Stomach (tissue), 9 donors: ENCODE data around the gene SPOUT1. TPM values are rescaled to one million over a fixed set of nuclear protein-coding genes. Genes with fewer than 3 reads are reported as not detected.

Experiments
- DNase-seq, 2 donors: peaks; one replicate each; pipeline versions ENCODE4 v3.0.0 to v3.0.0-alpha.2; 2013 to 2019
- H3K27ac ChIP-seq, 5 donors: fragments of 200-600 bp in 4 of 5; sonication (generic) in 4 of 5; one replicate each; pipeline ENCODE4 v1.5.1; 2013 to 2019; ENCODE audit warnings: mild to moderate bottlenecking in 1 of 5, moderate library complexity in 1 of 5
- H3K27me3 ChIP-seq, 3 donors: fragments of 200-600 bp; sonication (generic); one replicate each; pipeline ENCODE4 v1.5.1; 2017 to 2019; ENCODE audit warnings: mixed run types in 1 of 3
- H3K36me3 ChIP-seq, 4 donors: fragments of 200-600 bp; sonication (generic); 1 replicate in 3 of 4; 2 replicates in 1 of 4; pipeline ENCODE4 v1.5.1; 2016 to 2019
- H3K4me1 ChIP-seq, 4 donors: fragments of 200-600 bp; sonication (generic); one replicate each; pipeline ENCODE4 v1.5.1; 2016 to 2019
- H3K4me3 ChIP-seq, 4 donors: fragments of 200-600 bp; sonication (generic) in 3 of 4; one replicate each; pipeline ENCODE4 v1.5.1; 2016 to 2019; ENCODE audit warnings: mild to moderate bottlenecking in 1 of 4
- H3K9me3 ChIP-seq, 4 donors: fragments of 200-600 bp; sonication (generic); one replicate each; pipeline ENCODE4 v1.5.1; 2016 to 2019
- CTCF ChIP-seq, 7 experiments: fragments of 450-650 bp in 4 of 7; fragments of 200-600 bp in 3 of 7; sonication (generic) in 3 of 7; IDR thresholded peaks; one replicate each; pipeline ENCODE4 v1.5.1; 2016 to 2019; ENCODE audit warnings: antibody characterized with exemption in 7 of 7, control low read depth in 2 of 7, mild to moderate bottlenecking in 1 of 7
- EP300 ChIP-seq: sonication (generic); formaldehyde crosslinking; IDR thresholded peaks from one replicate; pipeline ENCODE4 v1.6.1; 2017; ENCODE audit warnings: antibody characterized with exemption
- POLR2A ChIP-seq, 4 donors: fragments of 450-650 bp; IDR thresholded peaks; one replicate each; pipeline ENCODE4 v1.6.1; 2016; ENCODE audit warnings: antibody characterized with exemption in 4 of 4, control low read depth in 2 of 4, mild to moderate bottlenecking in 1 of 4, moderate library complexity in 1 of 4
- POLR2AphosphoS5 ChIP-seq, 3 donors: sonication (generic); formaldehyde crosslinking; IDR thresholded peaks; one replicate each; pipeline ENCODE4 v1.6.1; 2016; ENCODE audit warnings: antibody characterized with exemption in 3 of 3
- WGBS, 5 donors: extraction: QIAGEN DNeasy Blood & Tissue Kit in 3 of 5; methylation state at CpG; one replicate each; pipeline versions ENCODE4 v1.1.5 to v1.1.7; 2013 to 2018; 5-methylcytosine and 5-hydroxymethylcytosine counted together
- intact Hi-C: fragments of 100-400 bp; cut with DNase I; formaldehyde crosslinking; loops from one replicate; pipeline ENCODE4 v1.15.1; 2023; ENCODE audit warnings: low total_unique reads
- polyA plus RNA-seq, 3 donors: library from polyadenylated mRNA; stranded (reverse); fragments of 200-250 nt; gene quantifications; one replicate each; pipeline ENCODE4 v1.2.3, GENCODE V29; 2013
- total RNA-seq, 5 donors: library from RNA; depleted of rRNA; stranded (reverse); fragments of >200 nt; gene quantifications; one replicate each; pipeline versions ENCODE4 v1.1.0 to v1.2.3, GENCODE V29; 2014 to 2016
- donor health status: healthy with polysubstance abuse.
- donor health status: Bipolar disorder and iron deficiency.
- donor health status: healthy.

Gene SPOUT1
- total and polyA plus RNA-seq, 8 donors: 11.1 to 104 (median 18.7) TPM

- Histone ChIP-seq H3K9me3 (no peaks in the 10 kb centered on the region), H3K4me1 (peaks cover 10 to 34% (median 29%) of the 10 kb centered on the region in 4 donors), H3K27me3 (no peaks in the 10 kb centered on the region), H3K4me3 (peak overlapping the region; percentile 87 to 97 (median 96)), H3K27ac (peak overlapping the region; percentile 71 to 92 (median 80)), H3K36me3 (peaks cover 22 to 55% (median 49%) of the 10 kb centered on the region in 4 donors)
- intact Hi-C loops: no loop called here
- DNase-seq: no peak
- TF ChIP-seq EP300 (no peak), POLR2A (IDR thresholded peaks at IDR 0.05) (no peak), CTCF (IDR thresholded peaks at IDR 0.05) (no peak), POLR2AphosphoS5 (IDR thresholded peaks at IDR 0.05) (no peak)
- WGBS, 5 donors: 31 to 34% (median 32%) methylated on average over 18 of the region's 18 CpGs
Measured at GRCh38 chr9:128828719-128829452, 708 bp downstream of the SPOUT1 start.

GRCh38 chr9:128828267-128828666, 1.3 kb downstream of the SPOUT1 start:
- intact Hi-C loops: no loop called here
- H3K9me3 ChIP-seq: no peaks in the 10 kb centered on the region
- peaks cover 22 to 55% (median 51%) of the 10 kb centered on the region in 4 donors for H3K36me3 ChIP-seq
- H3K4me1 ChIP-seq: peaks cover 10 to 40% (median 31%) of the 10 kb centered on the region in 4 donors
- DNase-seq: no peak
- H3K27me3 ChIP-seq: no peaks in the 10 kb centered on the region
- no peak for TF ChIP-seq POLR2A (IDR thresholded peaks at IDR 0.05)
- no peak for TF ChIP-seq EP300
- TF ChIP-seq CTCF (IDR thresholded peaks at IDR 0.05): no peak
- no peak for TF ChIP-seq POLR2AphosphoS5 (IDR thresholded peaks at IDR 0.05)
- no peak overlapping the region for H3K27ac ChIP-seq
- WGBS, 5 donors: 85 to 96% (median 92%) methylated on average over 8 of the region's 8 CpGs
- H3K4me3 ChIP-seq: peak overlapping the region in 1 of 4 donors; percentile 96

GRCh38 chr9:128825923-128826700, 3.5 kb downstream of the SPOUT1 start:
- H3K36me3 ChIP-seq: peaks cover 40 to 72% (median 67%) of the 10 kb centered on the region in 4 donors

More at GRCh38 chr9:128825923-128826700, 3.5 kb downstream of the SPOUT1 start:
- WGBS, 5 donors: 93 to 96% (median 93%) methylated on average over 15 to 22 of the region's 22 CpGs
- peaks cover 10 to 43% (median 31%) of the 10 kb centered on the region in 4 donors for H3K4me1 ChIP-seq
- no peak for DNase-seq
- no peak overlapping the region for H3K27ac ChIP-seq
- H3K9me3 ChIP-seq: no peaks in the 10 kb centered on the region
- intact Hi-C loops: no loop called here
- no peaks in the 10 kb centered on the region for H3K27me3 ChIP-seq
- TF ChIP-seq EP300 (no peak), POLR2A (IDR thresholded peaks at IDR 0.05) (no peak), CTCF (IDR thresholded peaks at IDR 0.05) (no peak), POLR2AphosphoS5 (IDR thresholded peaks at IDR 0.05) (no peak)
- H3K4me3 ChIP-seq: no peak overlapping the region
